Stimulated activated CD4-positive, alpha-beta T cell treated with anti-CD3 and anti-CD28 coated beads, Interleukin-4, amount 100 ng/mL, for 48 hours (primary cell): ENCODE results near the gene CDH23.

ENCODE experiments used
- DNase-seq, 2 donors: peaks; one replicate each; pipeline ENCODE4 v3.0.0-alpha.2; 2020; ENCODE audit warnings: low read depth in 2 of 2

The CDH23 gene

GRCh38 chr10:71755179-71755879 lies 358.6 kb downstream of the CDH23 start:
- no peak for DNase-seq

- no peak for DNase-seq
Measured at GRCh38 chr10:71756311-71757191, 359.8 kb downstream of the CDH23 start.

- no peak for DNase-seq
Measured at GRCh38 chr10:71757399-71757922, 360.7 kb downstream of the CDH23 start.

- DNase-seq: no peak
Measured at GRCh38 chr10:71761105-71761511, 364.4 kb downstream of the CDH23 start.

- no peak for DNase-seq
Measured at GRCh38 chr10:71761541-71762113, 364.9 kb downstream of the CDH23 start.

GRCh38 chr10:71762324-71762723 lies 365.6 kb downstream of the CDH23 start:
- DNase-seq: no peak

GRCh38 chr10:71763352-71764127 lies 366.8 kb downstream of the CDH23 start:
- DNase-seq: no peak

GRCh38 chr10:71765176-71765904 lies 368.6 kb downstream of the CDH23 start:
- DNase-seq: no peak

GRCh38 chr10:71765906-71766716 lies 369.4 kb downstream of the CDH23 start:
- DNase-seq: no peak

GRCh38 chr10:71766717-71767419 lies 370.1 kb downstream of the CDH23 start:
- no peak for DNase-seq

- no peak for DNase-seq
Measured at GRCh38 chr10:71767420-71768035, 370.8 kb downstream of the CDH23 start.

- DNase-seq: no peak
Measured at GRCh38 chr10:71769279-71769823, 372.6 kb downstream of the CDH23 start.

- no peak for DNase-seq
Measured at GRCh38 chr10:71770255-71770654, 373.5 kb downstream of the CDH23 start.

- no peak for DNase-seq
Measured at GRCh38 chr10:71770789-71771188, 374.1 kb downstream of the CDH23 start.

- DNase-seq: no peak
Measured at GRCh38 chr10:71771204-71771603, 374.5 kb downstream of the CDH23 start.

- no peak for DNase-seq
Measured at GRCh38 chr10:71771821-71772617, 375.3 kb downstream of the CDH23 start.

GRCh38 chr10:71772832-71773220 lies 376.1 kb downstream of the CDH23 start:
- no peak for DNase-seq
